ENCODE results near the gene PLPPR1.

PLPPR1 gene

DNA sequence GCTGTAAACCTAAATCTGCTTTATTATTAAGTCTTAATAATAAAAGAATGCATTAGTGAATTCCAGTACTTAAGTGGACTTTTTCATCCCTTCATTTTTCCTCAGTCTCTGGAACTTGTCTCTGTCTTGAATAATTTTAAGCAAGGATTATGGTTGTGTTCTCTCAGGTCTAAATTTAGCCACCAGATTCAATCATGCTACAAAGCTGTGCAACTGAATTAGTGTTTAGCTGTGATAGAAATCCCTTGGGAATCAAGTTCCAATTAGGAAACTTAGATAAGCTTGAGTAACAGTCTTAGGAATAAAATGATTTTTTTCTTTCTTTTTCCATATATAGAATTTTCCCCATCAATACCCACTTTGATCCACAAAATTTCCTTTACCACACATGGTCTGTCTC, 104.3 kb downstream of the PLPPR1 start:
- no peaks in the 10 kb centered on the region for H3K9me2 ChIP-seq (replicated peaks; ENCODE audit: insufficient read depth, low read length)
- no peak for TF ChIP-seq EZH2phosphoT487 (conservative IDR thresholded peaks at IDR 0.05; ENCODE audit: low read length)
- TF ChIP-seq, protein P1, sequence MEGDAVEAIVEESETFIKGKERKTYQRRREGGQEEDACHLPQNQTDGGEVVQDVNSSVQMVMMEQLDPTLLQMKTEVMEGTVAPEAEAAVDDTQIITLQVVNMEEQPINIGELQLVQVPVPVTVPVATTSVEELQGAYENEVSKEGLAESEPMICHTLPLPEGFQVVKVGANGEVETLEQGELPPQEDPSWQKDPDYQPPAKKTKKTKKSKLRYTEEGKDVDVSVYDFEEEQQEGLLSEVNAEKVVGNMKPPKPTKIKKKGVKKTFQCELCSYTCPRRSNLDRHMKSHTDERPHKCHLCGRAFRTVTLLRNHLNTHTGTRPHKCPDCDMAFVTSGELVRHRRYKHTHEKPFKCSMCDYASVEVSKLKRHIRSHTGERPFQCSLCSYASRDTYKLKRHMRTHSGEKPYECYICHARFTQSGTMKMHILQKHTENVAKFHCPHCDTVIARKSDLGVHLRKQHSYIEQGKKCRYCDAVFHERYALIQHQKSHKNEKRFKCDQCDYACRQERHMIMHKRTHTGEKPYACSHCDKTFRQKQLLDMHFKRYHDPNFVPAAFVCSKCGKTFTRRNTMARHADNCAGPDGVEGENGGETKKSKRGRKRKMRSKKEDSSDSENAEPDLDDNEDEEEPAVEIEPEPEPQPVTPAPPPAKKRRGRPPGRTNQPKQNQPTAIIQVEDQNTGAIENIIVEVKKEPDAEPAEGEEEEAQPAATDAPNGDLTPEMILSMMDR (IDR thresholded peaks at IDR 0.05; ENCODE audit: insufficient read depth, low read length, poor library complexity, severe bottlenecking): no peak
- no peak overlapping the region for H3K4me3 ChIP-seq (ENCODE audit: insufficient read depth, low read length, poor library complexity, severe bottlenecking)
- no peaks in the 10 kb centered on the region for H3K9me3 ChIP-seq (ENCODE audit: insufficient read depth, low read length)
- no peak overlapping the region for H3K4me2 ChIP-seq (ENCODE audit: low read depth, low read length, poor library complexity, severe bottlenecking)
- no peaks in the 10 kb centered on the region for H3K79me2 ChIP-seq (ENCODE audit: insufficient read depth, low read length)
- no peaks in the 10 kb centered on the region for H3F3A ChIP-seq (ENCODE audit: insufficient read depth)
- H2AFZ ChIP-seq (ENCODE audit: low read depth, low read length, severe bottlenecking): no peak overlapping the region
- no peaks in the 10 kb centered on the region for H4K20me1 ChIP-seq (ENCODE audit: low read depth, low read length)
- no peaks in the 10 kb centered on the region for H3K27me3 ChIP-seq (ENCODE audit: low read length)
- no peaks in the 10 kb centered on the region for H3K36me3 ChIP-seq (ENCODE audit: low read length)
- no peak overlapping the region for H3K9ac ChIP-seq (ENCODE audit: low read length)
- H3K27ac ChIP-seq (ENCODE audit: low read depth, low read length): no peak overlapping the region

DNA sequence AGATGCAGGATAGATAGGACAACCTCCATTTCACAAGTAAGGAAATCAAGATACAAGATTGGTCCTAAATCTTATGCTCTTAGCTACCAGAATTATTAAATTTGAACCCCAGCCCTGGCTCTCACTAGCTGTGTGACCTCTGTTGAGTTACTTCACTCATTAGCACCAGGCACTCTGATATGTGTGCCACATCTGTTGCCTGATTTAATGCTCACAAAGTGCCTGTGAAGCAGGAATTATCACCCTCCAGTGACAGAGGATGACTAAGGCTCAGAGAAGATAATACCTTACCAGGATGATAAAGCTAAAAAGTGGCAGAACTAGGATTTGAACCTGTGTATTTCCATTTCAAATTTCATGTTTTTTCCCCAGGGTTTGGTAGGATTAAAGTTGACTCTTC, 110.0 kb downstream of the PLPPR1 start:
- no peak overlapping the region for H2AFZ ChIP-seq (ENCODE audit: low read depth, low read length, severe bottlenecking)
- no peaks in the 10 kb centered on the region for H3K27me3 ChIP-seq (ENCODE audit: low read length)
- no peak overlapping the region for H3K4me2 ChIP-seq (ENCODE audit: low read depth, low read length, poor library complexity, severe bottlenecking)
- H3K36me3 ChIP-seq (ENCODE audit: low read length): no peaks in the 10 kb centered on the region
- H3K9ac ChIP-seq (ENCODE audit: low read length): no peak overlapping the region
- no peak overlapping the region for H3K27ac ChIP-seq (ENCODE audit: low read depth, low read length)
- no peak for TF ChIP-seq EZH2phosphoT487 (conservative IDR thresholded peaks at IDR 0.05; ENCODE audit: low read length)
- TF ChIP-seq, protein P1 (IDR thresholded peaks at IDR 0.05; ENCODE audit: insufficient read depth, low read length, poor library complexity, severe bottlenecking): no peak
- no peaks in the 10 kb centered on the region for H4K20me1 ChIP-seq (ENCODE audit: low read depth, low read length)
- no peaks in the 10 kb centered on the region for H3F3A ChIP-seq (ENCODE audit: insufficient read depth)
- H3K9me2 ChIP-seq (replicated peaks; ENCODE audit: insufficient read depth, low read length): no peaks in the 10 kb centered on the region
- H3K79me2 ChIP-seq (ENCODE audit: insufficient read depth, low read length): no peaks in the 10 kb centered on the region
- H3K9me3 ChIP-seq (ENCODE audit: insufficient read depth, low read length): no peaks in the 10 kb centered on the region
- no peak overlapping the region for H3K4me3 ChIP-seq (ENCODE audit: insufficient read depth, low read length, poor library complexity, severe bottlenecking)

DNA sequence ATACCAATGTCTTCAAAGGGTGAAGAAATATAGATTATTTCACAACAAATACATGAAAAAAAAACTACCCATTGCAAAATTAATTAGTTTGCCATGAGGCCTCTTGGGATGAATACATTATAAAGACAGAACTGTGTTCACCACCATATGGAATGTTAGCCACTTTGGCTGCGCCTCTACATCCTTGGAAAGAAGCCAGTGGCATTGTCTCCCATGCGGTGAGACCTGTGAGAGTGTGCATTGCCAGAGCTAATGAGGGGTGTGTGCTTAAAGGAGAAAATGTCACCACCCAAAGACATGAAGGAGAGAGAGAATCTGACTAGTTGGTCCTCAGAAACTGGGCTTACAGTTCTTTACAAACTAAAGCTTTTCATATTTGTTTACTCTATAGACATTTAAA, 110.6 kb downstream of the PLPPR1 start:
- Histone ChIP-seq H4K20me1 (ENCODE audit: low read depth, low read length) (no peaks in the 10 kb centered on the region), H3K36me3 (ENCODE audit: low read length) (no peaks in the 10 kb centered on the region), H3K27me3 (ENCODE audit: low read length) (no peaks in the 10 kb centered on the region), H3K9ac (ENCODE audit: low read length) (no peak overlapping the region), H3K9me2 (replicated peaks; ENCODE audit: insufficient read depth, low read length) (no peaks in the 10 kb centered on the region), H3K79me2 (ENCODE audit: insufficient read depth, low read length) (no peaks in the 10 kb centered on the region), H3F3A (ENCODE audit: insufficient read depth) (no peaks in the 10 kb centered on the region), H3K27ac (ENCODE audit: low read depth, low read length) (no peak overlapping the region), H3K4me3 (ENCODE audit: insufficient read depth, low read length, poor library complexity, severe bottlenecking) (no peak overlapping the region), H3K9me3 (ENCODE audit: insufficient read depth, low read length) (no peaks in the 10 kb centered on the region), H2AFZ (ENCODE audit: low read depth, low read length, severe bottlenecking) (no peak overlapping the region), H3K4me2 (ENCODE audit: low read depth, low read length, poor library complexity, severe bottlenecking) (no peak overlapping the region)
- TF ChIP-seq, protein P1 (IDR thresholded peaks at IDR 0.05; ENCODE audit: insufficient read depth, low read length, poor library complexity, severe bottlenecking): no peak
- no peak for TF ChIP-seq EZH2phosphoT487 (conservative IDR thresholded peaks at IDR 0.05; ENCODE audit: low read length)

Measured in SU-DHL-6 (cell line).